Calu3 (cell line): ENCODE data around the gene ULBP1. TPM values are rescaled to one million over a fixed set of nuclear protein-coding genes. Genes with fewer than 3 reads are reported as not detected.
"Not testable (repeated sequence)": the region's sequence is repeated elsewhere in the genome, so short reads cannot be mapped to it uniquely, and the experiment has no call there.

Source experiments
- BruUV-seq: library from RNA; stranded (reverse); fragments of 400-500 nt; replicated peaks from 2 replicates; lab custom pipeline; 2021; lab: Mats Ljungman, UMichigan
- CTCF ChIA-PET: fragments of 300-600 bp; sonication (Branson Sonifier 250); formaldehyde crosslinking; loops from one replicate; lab custom pipeline; 2022; ENCODE audit warnings: antibody characterized with exemption; lab: Charles Lee
- DNase-seq: peaks from one replicate; pipeline ENCODE4 v3.0.0; 2022
- H3K27ac Mint-ChIP-seq: one replicate; pipeline ENCODE4 v1.8.0; 2022; ENCODE audit warnings: mixed read lengths; ENCODE audit not compliant: unreplicated experiment
- H3K27me3 Mint-ChIP-seq: one replicate; pipeline ENCODE4 v1.8.0; 2022; ENCODE audit warnings: mixed read lengths; ENCODE audit not compliant: unreplicated experiment
- H3K36me3 Mint-ChIP-seq: one replicate; pipeline ENCODE4 v1.8.0; 2022; ENCODE audit warnings: mild to moderate bottlenecking, moderate library complexity, mixed read lengths; ENCODE audit not compliant: insufficient read depth, unreplicated experiment
- H3K4me1 Mint-ChIP-seq: one replicate; pipeline ENCODE4 v1.8.0; 2022; ENCODE audit warnings: mild to moderate bottlenecking, low read depth, mixed read lengths; ENCODE audit not compliant: unreplicated experiment
- H3K4me3 Mint-ChIP-seq: one replicate; pipeline ENCODE4 v1.8.0; 2022; ENCODE audit warnings: mild to moderate bottlenecking, low read depth, moderate library complexity, mixed read lengths; ENCODE audit not compliant: unreplicated experiment
- H3K9me3 Mint-ChIP-seq: one replicate; pipeline ENCODE4 v1.8.0; 2022; ENCODE audit warnings: low read depth, mixed read lengths; ENCODE audit not compliant: unreplicated experiment
- intact Hi-C: fragments of 100-400 bp; cut with micrococcal nuclease; formaldehyde crosslinking; loops from one replicate; pipeline ENCODE4 v1.10.0; 2022; ENCODE audit not compliant: unreplicated experiment
- total RNA-seq: library from RNA; stranded (reverse); gene quantifications from 2 replicates; pipeline ENCODE4 v1.2.3, GENCODE V29; 2022
- TF ChIP-seq, protein P1 (sequence below): fragments of 200-600 bp; IDR thresholded peaks from one replicate; pipeline ENCODE4 v1.8.0; 2022; ENCODE audit warnings: antibody characterized with exemption; ENCODE audit not compliant: unreplicated experiment

The ULBP1 gene
- total RNA-seq, 1 experiment from 2014 or later, result 2.5 TPM

DNA sequence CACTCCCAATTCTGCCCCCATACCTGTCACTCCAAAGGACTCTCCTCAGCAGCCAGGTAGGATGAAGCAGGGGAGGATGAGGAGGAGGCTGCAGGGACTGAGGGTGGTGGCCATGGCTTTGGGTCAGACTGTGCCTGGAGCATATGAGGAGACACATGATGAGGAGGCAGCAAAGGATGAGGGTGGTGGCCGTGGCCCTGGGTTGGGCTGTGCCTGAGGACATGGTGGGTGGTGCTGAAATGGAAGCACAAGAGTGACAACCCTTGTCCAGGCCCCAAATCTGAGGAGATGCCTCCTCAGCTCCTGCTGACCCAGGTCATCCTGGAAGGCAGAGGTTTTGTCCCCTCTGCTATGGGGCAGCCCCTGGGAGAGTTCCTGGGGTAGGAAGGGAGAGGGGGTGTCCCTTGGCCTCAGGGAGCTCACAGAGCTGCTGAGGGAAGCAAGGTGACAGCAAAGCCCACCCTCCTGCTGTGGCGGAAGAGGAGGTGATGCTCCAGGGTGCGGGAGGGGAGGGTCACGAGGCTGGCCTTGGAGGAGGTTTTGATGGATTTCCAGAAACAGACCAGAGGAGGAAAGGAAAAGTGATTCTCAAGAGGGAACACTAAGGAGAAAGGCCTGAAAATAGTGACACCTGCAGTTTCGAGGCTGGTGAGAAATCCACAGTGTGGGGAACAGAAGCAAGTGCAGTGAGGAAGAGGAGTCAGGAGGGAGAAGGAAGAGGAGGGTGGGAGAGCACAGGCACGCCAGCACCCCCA lies 45.4 kb upstream of the ULBP1 start:
- Mint-ChIP-seq H3K9me3 (no peaks in the 10 kb centered on the region), H3K4me3 (no peak overlapping the region), H3K4me1 (peaks cover 3% of the 10 kb centered on the region), H3K36me3 (peaks cover 8% of the 10 kb centered on the region), H3K27me3 (peaks cover 39% of the 10 kb centered on the region), H3K27ac (no peak overlapping the region)
- TF ChIP-seq, protein P1, sequence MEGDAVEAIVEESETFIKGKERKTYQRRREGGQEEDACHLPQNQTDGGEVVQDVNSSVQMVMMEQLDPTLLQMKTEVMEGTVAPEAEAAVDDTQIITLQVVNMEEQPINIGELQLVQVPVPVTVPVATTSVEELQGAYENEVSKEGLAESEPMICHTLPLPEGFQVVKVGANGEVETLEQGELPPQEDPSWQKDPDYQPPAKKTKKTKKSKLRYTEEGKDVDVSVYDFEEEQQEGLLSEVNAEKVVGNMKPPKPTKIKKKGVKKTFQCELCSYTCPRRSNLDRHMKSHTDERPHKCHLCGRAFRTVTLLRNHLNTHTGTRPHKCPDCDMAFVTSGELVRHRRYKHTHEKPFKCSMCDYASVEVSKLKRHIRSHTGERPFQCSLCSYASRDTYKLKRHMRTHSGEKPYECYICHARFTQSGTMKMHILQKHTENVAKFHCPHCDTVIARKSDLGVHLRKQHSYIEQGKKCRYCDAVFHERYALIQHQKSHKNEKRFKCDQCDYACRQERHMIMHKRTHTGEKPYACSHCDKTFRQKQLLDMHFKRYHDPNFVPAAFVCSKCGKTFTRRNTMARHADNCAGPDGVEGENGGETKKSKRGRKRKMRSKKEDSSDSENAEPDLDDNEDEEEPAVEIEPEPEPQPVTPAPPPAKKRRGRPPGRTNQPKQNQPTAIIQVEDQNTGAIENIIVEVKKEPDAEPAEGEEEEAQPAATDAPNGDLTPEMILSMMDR, result no peak
- no peak for DNase-seq
- CTCF ChIA-PET, result no interaction called here
- no TSS peak for BruUV-seq
- intact Hi-C loops, result no loop called here

DNA sequence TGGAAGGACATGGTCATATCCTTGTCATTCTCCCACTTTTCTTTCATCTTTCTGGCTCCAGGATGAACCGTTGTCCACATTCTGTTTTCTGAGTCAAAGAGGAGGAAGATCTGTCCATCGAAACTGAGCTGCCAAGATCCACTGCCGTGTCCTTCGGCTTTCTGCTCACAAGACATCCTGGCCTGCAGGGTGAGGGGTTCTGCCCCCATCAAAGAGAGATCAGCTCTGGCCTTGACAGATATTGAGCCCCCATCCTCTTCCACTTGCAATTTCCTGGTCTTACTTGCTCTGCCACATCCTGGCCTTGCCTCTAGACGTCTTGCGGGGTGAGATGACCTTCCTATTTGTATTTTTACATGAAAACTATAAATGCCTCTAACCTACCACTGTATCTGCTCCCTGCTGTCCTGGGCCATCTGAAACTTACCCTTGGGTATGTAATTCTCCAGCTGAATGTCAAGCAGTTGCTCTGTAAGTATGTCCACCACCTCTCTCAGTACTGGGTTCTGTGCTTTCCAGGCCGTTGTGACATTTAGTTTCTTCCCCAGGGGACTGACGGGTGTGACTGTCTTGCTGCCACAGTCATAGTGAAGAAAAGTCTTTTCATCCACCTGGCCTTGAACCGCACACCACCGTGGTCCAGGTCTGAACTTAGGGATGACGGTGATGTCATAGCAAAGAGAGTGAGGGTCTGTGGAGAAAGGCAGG lies 44.5 kb upstream of the ULBP1 start:
- DNase-seq, H3K4me3 Mint-ChIP-seq, intact Hi-C loops, H3K9me3 Mint-ChIP-seq, BruUV-seq, H3K27ac Mint-ChIP-seq, CTCF ChIA-PET, H3K4me1 Mint-ChIP-seq: not testable (repeated sequence)
- peaks cover 30% of the 10 kb centered on the region for H3K27me3 Mint-ChIP-seq
- H3K36me3 Mint-ChIP-seq, result peaks cover 11% of the 10 kb centered on the region

DNA sequence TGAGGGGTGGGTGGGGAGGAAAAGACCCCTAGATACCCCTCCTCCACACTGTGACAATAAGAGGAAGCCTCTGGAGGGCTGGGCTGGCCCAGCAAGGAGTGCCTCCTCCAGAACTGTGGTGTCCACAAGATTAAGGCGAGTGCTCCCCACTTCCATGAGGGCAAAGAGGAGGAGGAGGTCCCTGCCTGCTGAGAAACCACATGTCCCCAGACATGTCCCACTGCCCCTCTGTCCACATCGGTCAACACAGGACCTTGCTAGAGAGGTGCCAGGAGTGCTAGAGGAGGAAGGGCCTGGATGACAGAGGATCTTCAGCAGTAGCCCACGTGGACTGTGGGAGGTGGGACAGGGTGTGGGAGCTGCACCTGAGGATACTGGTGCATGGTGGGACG lies 43.9 kb upstream of the ULBP1 start:
- peaks cover 7% of the 10 kb centered on the region for H3K4me1 Mint-ChIP-seq
- no peak overlapping the region for H3K4me3 Mint-ChIP-seq
- intact Hi-C loops, result loop anchor here (10.0 kb wide), 2 partner anchors 55 to 375 kb away; partner anchors contain the start of genes LRP11 and PPIL4
- BruUV-seq, result no TSS peak
- H3K9me3 Mint-ChIP-seq, result no peaks in the 10 kb centered on the region
- CTCF ChIA-PET, result no interaction called here
- DNase-seq, result no peak
- peaks cover 27% of the 10 kb centered on the region for H3K27me3 Mint-ChIP-seq
- no peak overlapping the region for H3K27ac Mint-ChIP-seq
- TF ChIP-seq, protein P1, result no peak
- H3K36me3 Mint-ChIP-seq, result peaks cover 11% of the 10 kb centered on the region

DNA sequence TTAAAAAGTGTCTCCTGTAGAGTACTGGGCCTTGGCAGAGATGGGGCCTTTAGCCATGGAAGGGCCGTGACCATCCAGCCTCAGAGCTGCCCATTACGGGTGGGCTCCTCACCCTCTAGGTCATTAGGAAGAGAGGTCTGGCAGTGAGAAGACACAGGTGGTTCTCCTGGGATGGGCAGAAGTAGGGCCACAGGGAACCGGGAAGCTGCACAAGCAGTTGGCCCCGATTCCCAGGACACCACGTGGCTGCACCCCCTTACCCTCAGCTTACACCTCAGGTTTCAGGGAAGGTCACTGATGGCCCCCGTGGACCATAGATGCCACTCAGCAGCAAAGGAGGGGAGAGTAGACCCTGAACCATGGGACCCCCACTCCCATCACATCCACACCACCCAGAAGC lies 42.4 kb upstream of the ULBP1 start:
- TF ChIP-seq, protein P1, result no peak
- no TSS peak for BruUV-seq
- Mint-ChIP-seq H3K36me3 (peaks cover 11% of the 10 kb centered on the region), H3K4me1 (peaks cover 7% of the 10 kb centered on the region), H3K4me3 (peak overlapping the region; percentile 82), H3K27me3 (peaks cover 27% of the 10 kb centered on the region), H3K27ac (no peak overlapping the region), H3K9me3 (no peaks in the 10 kb centered on the region)
- DNase-seq, result no peak
- intact Hi-C loops, result loop anchor here (10.0 kb wide), 2 partner anchors 57 to 377 kb away; partner anchors contain the start of genes LRP11 and PPIL4
- CTCF ChIA-PET, result no interaction called here

DNA sequence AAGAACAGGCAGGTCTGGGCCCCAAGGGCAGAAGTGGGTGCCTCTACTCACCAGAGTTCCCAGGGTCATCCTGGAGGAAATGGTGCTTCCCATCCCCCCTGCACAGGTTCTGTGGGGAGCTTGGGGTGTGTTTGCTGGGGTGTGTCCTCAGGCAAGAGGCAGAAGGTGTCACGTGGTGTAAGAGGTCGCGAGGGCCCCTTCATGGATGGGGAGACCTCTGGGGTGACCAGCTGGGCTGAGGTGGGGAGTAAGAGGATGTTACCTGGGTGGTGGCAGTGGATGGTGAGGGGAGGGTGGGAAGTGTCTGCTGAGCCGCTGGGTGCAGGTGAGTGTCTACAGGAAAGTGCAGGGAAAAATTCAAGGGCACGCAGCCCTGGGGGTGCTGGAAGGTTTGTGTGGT lies 41.7 kb upstream of the ULBP1 start:
- BruUV-seq, H3K9me3 Mint-ChIP-seq, CTCF ChIA-PET, DNase-seq, H3K4me1 Mint-ChIP-seq, H3K27ac Mint-ChIP-seq: not testable (repeated sequence)
- intact Hi-C loops, result loop anchor here (10.0 kb wide), 2 partner anchors 57 to 377 kb away; partner anchors contain the start of genes LRP11 and PPIL4
- Mint-ChIP-seq H3K27me3 (peaks cover 27% of the 10 kb centered on the region), H3K36me3 (peaks cover 11% of the 10 kb centered on the region), H3K4me3 (peak overlapping the region; percentile 82)
